GM18498 (cell line): ENCODE data around the gene KIF24.
"Not testable (repeated sequence)": the region's sequence is repeated elsewhere in the genome, so short reads cannot be mapped to it uniquely, and the experiment has no call there.

Experiments used
- ATAC-seq: cut with Tn5 transposase; IDR thresholded peaks from one replicate; pipeline ENCODE4 v1.9.1; 2021; ENCODE audit warnings: mild to moderate bottlenecking, moderate library complexity; ENCODE audit not compliant: unreplicated experiment

The KIF24 gene

DNA sequence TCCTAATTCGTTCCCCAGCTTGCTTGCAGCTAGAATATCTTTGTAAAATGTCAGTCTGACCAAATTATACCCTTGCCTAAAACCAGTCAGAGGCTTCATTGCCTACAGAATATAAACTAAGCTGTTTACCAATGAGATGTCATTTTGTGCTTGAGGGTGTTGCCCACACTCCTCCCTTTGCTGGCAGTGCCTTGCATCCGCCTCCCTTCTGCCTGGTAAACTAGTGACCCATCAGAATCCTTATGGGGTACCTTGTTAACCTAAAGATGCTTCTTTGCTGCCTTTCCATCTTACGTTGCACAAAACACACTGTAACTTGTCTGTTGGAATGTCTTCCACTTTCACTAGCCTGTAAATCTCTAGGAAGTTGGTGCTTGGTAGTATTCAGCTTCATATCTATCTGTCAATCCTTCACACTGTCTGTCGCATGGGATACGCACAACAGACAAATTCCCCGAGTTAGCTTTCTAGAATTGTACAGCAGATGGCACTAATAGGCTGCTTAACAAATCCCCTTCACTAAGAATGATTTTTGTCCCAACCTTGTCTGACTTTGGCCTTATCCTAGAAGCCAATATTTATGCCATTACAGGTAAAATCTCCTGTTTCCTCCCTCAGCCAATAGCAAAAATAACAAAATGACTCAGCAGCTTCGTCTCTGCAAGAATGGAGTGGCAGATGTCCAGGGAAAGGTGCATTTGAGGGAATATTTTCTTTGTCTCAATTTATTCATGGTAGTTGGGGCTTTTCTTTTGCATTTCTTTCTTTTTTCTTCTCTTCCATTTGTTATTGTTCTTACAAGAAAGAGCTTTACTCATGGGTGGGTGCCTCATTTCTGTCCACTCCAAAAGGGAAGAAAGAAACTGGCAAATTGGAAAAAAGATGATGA is 3.3 kb upstream of the KIF24 start:
- ATAC-seq: no peak

DNA sequence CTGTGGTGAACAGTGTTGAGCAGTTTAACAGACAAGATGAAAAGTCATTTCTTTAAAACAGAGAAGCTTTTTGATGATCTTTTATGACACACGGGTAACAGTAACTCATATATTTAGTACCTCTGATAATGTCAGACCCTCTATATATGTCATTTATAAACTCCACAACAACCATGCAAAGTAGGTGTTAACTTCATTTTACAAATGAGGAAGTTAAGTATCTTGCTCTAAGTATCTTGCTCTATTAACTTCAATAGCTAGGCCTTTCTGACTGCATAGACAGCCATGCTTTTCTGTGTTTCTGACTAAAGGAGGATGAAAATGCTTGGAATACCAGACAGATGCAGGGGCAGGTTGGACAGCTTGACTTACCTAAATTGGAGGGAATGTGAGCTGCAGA is 2.1 kb upstream of the KIF24 start:
- no peak for ATAC-seq

- no peak for ATAC-seq
Measured at GRCh38 chr9:34328500-34328986, 525 bp downstream of the KIF24 start.

GRCh38 chr9:34326690-34327089 is 2.4 kb downstream of the KIF24 start:
- no peak for ATAC-seq

- ATAC-seq: no peak
Measured at GRCh38 chr9:34322899-34323591, 6.0 kb downstream of the KIF24 start.

DNA sequence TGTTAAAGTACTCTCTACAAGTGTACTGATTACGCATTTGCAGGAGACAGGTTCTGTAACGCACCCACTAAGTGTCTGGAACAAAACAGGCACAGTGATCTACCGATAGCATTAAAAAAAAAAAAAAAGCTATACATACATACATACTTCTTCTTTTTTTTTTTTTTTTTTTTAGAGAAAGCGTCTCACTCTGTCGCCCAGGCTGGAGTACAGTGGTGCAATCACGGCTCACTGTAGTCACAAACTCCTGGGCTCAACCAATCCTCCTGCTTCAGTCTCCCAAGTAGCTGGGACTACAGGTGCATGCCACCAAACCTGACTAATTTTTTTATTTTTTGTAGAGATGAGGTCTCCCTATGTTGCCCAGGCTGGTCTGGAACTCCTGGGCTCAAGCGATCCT is 7.6 kb downstream of the KIF24 start:
- ATAC-seq: no peak

DNA sequence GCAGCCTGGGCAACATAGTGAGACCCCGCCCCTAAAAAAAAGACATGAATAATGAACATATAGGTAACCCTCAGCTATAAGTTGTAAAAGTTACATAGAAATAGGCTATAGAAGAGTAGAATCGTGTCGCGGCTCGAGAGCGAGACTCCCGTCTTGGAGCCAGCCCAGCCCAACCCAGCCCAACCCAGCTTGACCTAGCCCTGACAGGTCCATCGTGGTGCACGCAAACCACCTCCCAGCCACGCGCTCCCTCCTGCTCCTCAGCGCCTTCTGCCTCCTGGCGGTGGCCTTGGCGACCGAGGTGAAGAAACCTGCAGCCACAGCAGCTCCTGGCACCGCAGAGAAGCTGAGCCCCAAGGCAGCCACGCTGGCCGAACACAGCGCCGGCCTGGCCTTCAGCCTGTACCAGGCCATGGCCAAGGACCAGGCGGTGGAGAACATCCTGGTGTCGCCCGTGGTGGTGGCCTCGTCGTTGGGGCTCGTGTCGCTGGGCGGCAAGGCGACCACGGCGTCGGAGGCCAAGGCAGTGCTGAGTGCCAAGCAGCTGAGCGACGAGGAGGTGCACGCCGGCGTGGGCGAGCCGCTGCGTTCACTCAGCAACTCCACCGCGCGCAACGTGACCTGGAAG is 10.8 kb downstream of the KIF24 start:
- ATAC-seq: no peak

- no peak for ATAC-seq
Measured at GRCh38 chr9:34317436-34317835, 11.6 kb downstream of the KIF24 start.

DNA sequence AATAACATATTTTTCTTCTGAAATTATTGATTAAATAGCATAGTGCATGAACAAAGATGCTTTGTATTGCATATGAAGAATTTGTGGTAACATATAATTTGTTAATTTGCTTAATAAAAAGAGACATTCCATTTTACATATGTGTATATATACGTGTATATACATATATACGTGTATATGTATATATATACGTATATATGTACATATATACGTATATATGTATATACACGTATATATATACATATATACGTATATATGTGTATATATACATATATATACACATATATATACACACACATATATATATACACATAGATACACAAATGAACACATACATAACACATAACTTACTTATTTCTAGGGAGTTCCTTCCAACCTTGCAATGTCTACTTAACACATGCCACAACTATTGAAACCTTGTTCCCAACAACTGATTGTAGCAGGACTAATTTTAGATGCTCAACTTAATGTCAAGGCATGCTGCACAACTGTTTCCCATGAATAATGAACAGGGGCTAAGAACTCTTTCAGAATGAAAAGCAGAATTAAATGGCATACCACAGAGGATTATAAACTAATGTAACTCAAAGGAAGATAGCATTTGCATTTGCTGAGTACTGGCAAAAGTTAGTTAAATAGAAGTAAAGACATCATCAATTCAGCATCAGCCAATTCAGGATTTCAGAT is 17.4 kb downstream of the KIF24 start:
- ATAC-seq: no peak

DNA sequence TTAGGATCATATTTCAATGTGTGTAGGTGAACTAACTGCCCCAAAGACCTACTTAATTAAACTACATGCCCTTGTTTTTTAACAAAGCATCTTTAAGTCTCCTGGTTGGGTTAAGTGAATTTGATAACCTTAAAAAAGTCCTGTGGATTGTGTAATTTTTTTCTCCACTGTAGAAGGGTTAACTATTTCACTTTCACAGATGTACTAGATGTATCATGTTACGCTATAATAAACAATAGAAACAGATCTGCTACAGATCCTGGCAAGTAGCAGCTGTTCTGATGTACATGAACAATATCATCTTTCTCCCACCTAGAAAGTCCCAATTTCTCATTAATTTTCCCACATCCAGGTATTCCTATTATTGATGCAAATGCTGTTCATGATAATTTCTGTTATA is 18.9 kb downstream of the KIF24 start:
- ATAC-seq: no peak

DNA sequence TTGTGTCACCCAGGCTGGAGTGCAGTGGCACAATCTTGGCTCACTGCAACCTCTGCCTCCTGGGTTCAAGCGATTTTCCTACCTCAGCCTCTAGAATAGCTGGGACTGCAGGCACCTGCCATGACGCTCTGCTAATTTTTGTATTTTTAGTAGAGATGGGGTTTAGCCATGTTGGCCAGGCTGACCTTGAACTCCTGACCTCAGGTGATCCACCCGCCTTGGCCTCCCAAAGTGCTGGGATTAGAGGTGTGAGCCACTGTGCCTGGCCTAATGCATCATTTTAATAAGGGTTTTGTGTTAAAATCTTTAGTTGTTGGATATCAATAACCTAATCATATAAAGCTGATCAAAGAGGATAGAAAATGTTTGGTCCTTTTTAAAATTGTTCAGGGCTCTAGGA is 20.8 kb downstream of the KIF24 start:
- not testable (repeated sequence) for ATAC-seq

DNA sequence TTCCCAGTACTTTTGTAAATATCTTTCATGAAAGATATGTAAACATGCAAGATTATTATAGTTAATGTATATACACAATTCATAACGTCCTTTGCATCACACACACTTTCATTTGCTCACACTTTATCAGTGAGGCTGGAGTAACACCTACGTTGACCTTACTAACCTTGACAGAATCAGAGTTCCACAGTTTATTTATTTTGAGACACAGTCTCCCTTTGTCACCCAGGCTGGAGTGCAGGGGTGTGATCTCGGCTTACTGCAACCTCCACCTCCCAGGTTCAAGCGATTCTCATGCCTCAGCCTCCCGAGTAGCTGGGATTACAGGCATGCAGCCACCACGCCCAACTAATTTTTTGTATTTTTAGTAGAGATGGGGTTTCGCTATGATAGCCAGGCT is 28.0 kb downstream of the KIF24 start:
- ATAC-seq: not testable (repeated sequence)

GRCh38 chr9:34292552-34292951 is 36.5 kb downstream of the KIF24 start:
- no peak for ATAC-seq

- no peak for ATAC-seq
Measured at GRCh38 chr9:34291423-34291822, 37.6 kb downstream of the KIF24 start.

DNA sequence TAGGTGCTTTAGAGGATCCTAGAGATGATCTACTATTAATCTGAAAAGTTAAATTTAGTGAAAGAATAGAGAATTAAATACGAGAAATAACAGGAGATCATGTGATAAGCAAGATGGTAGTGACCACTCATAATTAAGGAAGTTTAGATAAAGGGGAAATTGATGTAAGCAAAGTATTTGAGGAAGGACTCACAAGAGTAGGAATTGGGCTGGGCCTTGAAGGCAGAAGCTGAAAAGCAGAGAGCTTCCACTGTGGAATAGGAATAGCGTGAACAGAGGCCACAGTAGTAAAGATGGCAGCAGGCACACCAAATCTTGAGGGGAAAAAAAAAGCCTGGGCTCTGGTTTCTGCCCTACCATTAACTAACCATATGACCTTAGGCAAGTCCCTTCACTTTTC is 38.0 kb downstream of the KIF24 start:
- no peak for ATAC-seq

DNA sequence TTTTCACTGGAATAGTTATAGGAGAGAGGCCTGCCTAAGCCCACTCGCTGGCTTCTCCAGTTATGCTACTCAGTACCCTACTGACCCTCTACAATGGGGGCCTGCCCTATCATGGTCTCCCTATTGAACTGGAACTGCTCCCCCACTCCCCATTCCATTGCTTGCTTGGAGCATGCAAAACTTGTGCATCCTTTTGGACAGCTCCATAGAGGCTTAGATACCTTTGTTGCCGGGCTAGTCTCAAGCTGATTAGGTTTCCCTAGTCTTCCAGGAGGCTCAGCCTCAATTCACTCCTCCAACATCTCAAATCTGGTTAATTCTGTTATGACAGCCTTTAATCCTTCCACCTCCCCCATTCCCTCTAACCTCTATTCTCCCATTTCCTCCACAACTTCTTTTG is 39.9 kb downstream of the KIF24 start:
- ATAC-seq: no peak

DNA sequence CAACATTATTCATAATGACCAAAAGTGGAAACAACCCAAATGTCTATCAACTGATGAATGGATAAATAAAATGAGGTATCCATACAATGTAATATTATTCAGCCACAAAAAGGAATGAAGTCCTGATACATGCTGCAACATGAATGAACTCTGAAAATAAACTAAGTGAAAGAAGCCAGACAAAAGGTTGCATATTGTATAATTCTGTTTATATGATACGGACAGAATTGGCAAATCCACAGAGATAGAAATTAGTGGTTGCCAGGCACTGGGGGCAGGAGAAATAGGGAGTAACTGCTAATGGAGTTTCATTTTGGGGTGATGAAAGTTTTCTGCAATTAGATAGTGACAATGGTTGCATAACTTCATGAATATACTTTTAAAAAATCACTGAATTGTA is 47.0 kb downstream of the KIF24 start:
- ATAC-seq: no peak

DNA sequence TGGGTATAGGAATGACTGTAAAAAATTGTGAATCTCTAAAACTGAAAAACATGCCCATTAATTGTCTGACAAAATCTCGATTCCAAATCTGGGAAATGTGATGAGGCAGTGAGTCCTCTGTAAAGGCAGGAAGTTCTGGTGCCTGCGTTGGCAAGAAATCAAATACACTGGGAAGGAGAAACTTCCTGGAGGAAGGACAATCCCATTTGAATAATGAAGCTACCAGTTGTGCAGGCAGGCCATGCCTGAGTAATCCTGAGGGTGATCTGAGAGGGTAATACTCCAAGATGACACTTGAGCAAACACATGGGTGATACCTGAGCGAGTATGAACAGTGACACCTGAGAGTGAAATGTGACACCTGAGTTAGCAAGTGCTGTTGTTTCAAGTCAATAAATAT is 49.7 kb downstream of the KIF24 start:
- ATAC-seq: no peak
